Right lobe of liver (tissue), 6 donors: ENCODE measurements around the gene ADGRE1. TPM values are rescaled to one million over a fixed set of nuclear protein-coding genes. Genes with fewer than 3 reads are reported as not detected.

Experiments
- ATAC-seq, 4 donors: fragments of 200-7000 bp; cut with Tn5 transposase; one replicate each; pipeline ENCODE4 v1.9.1; 2020; ENCODE audit warnings: mild to moderate bottlenecking in 4 of 4, moderate library complexity in 4 of 4
- DNase-seq, 3 donors: peaks; one replicate each; pipeline ENCODE4 v3.0.0-alpha.2; 2020
- H3K27ac ChIP-seq, 3 donors: fragments of 200-600 bp; one replicate each; pipeline ENCODE4 v1.8.0; 2022
- H3K27me3 ChIP-seq, 2 donors: fragments of 200-600 bp; one replicate each; pipeline ENCODE4 v1.8.0; 2022
- H3K36me3 ChIP-seq, 4 donors: fragments of 200-600 bp; sonication (generic) in 1 of 4; one replicate each; pipeline versions ENCODE4 v1.5.1 to v1.8.0; 2017 to 2022; ENCODE audit warnings: control low read depth in 1 of 4
- H3K4me1 ChIP-seq, 4 donors: fragments of 200-600 bp; sonication (generic) in 1 of 4; one replicate each; pipeline versions ENCODE4 v1.5.1 to v1.8.0; 2017 to 2022; ENCODE audit warnings: control low read depth in 1 of 4
- H3K4me3 ChIP-seq, 3 donors: fragments of 200-600 bp; one replicate each; pipeline ENCODE4 v1.8.0; 2022
- H3K9me3 ChIP-seq, 4 donors: fragments of 200-600 bp; sonication (generic) in 1 of 4; one replicate each; pipeline versions ENCODE4 v1.5.1 to v1.8.0; 2017 to 2022; ENCODE audit warnings: control low read depth in 1 of 4
- CTCF ChIP-seq, 4 donors: fragments of 200-600 bp in 3 of 4; fragments of 450-650 bp in 1 of 4; IDR thresholded peaks; one replicate each; pipeline versions ENCODE4 v1.5.1 to v1.8.0; 2016 to 2022; ENCODE audit warnings: antibody characterized with exemption in 4 of 4, mild to moderate bottlenecking in 2 of 4
- POLR2A ChIP-seq: fragments of 450-650 bp; IDR thresholded peaks from one replicate; pipeline ENCODE4 v1.6.1; 2017; ENCODE audit warnings: antibody characterized with exemption, mild to moderate bottlenecking
- WGBS: methylation state at CpG from one replicate; pipeline ENCODE4 v1.1.6; 2018; ENCODE audit warnings: low coverage, low lambda C conversion rate; ENCODE audit not compliant: insufficient coverage; ENCODE audit errors: missing lambda C conversion rate; 5-methylcytosine and 5-hydroxymethylcytosine counted together
- intact Hi-C, 2 donors: fragments of 100-400 bp; cut with DNase I; formaldehyde crosslinking; loops; one replicate each; pipeline versions ENCODE4 v1.11.2 to v1.14.1; 2022
- total RNA-seq, 6 experiments: library from RNA; depleted of rRNA in 2 of 6; stranded (reverse); fragments of >200 nt in 2 of 6; fragmentation: NEBNext Ultra II Directional in 3 of 6; extraction: Animal tissue kit (Norgen Biotek cat#: 25700) in 3 of 6; gene quantifications; one replicate each; pipeline versions ENCODE4 v1.1.0 to v1.2.4, GENCODE V29; 2016 to 2023
- donor health status: DM: no; HTN: yes; CAD: no.
- donor health status: DM: no; HTN: no; CAD: no.
- donor health status: DM: no; HTN: no; CAD: no.
- donor health status: DM: no; HTN: yes; CAD: no.
- donor health status: DM: no; HTN: yes; CAD: no.

ADGRE1 gene
- total RNA-seq, 6 experiments from 2014 or later, result 0.18 to 3.3 (median 0.75) TPM

- intact Hi-C loops, result no loop called here
- no peak for DNase-seq
- WGBS, result 10% methylated on average over 2 of the region's 2 CpGs
- ATAC-seq, result no peak
- Histone ChIP-seq H3K9me3 (peaks cover 0 to 2% (median 0%) of the 10 kb centered on the region in 4 donors), H3K27me3 (no peaks in the 10 kb centered on the region), H3K27ac (no peak overlapping the region), H3K36me3 (no peaks in the 10 kb centered on the region), H3K4me1 (no peaks in the 10 kb centered on the region), H3K4me3 (no peak overlapping the region)
- TF ChIP-seq CTCF (IDR thresholded peaks at IDR 0.05) (no peak), POLR2A (no peak)
Measured at GRCh38 chr19:6914321-6914720, 26.9 kb downstream of the ADGRE1 start.

GRCh38 chr19:6916952-6917351 lies 29.6 kb downstream of the ADGRE1 start:
- H3K9me3 ChIP-seq, result peaks cover 0 to 2% (median 0%) of the 10 kb centered on the region in 4 donors
- no peak overlapping the region for H3K27ac ChIP-seq
- no peaks in the 10 kb centered on the region for H3K4me1 ChIP-seq
- H3K27me3 ChIP-seq, result no peaks in the 10 kb centered on the region
- WGBS, result 44% methylated on average over 3 of the region's 3 CpGs
- no peak for TF ChIP-seq CTCF (IDR thresholded peaks at IDR 0.05)
- TF ChIP-seq POLR2A, result no peak
- ATAC-seq (no peak), DNase-seq (no peak)
- H3K36me3 ChIP-seq, result no peaks in the 10 kb centered on the region
- intact Hi-C loops, result no loop called here
- no peak overlapping the region for H3K4me3 ChIP-seq

GRCh38 chr19:6925386-6925785 lies 38.0 kb downstream of the ADGRE1 start:
- H3K27ac ChIP-seq, result no peak overlapping the region
- 62% methylated on average over 7 of the region's 7 CpGs for WGBS

GRCh38 chr19:6925801-6926751 lies 38.7 kb downstream of the ADGRE1 start:
- no peak for DNase-seq
- Histone ChIP-seq H3K27ac (no peak overlapping the region), H3K27me3 (no peaks in the 10 kb centered on the region), H3K4me1 (no peaks in the 10 kb centered on the region), H3K36me3 (no peaks in the 10 kb centered on the region), H3K4me3 (no peak overlapping the region), H3K9me3 (no peaks in the 10 kb centered on the region)
- intact Hi-C loops, result no loop called here
- WGBS, result 57% methylated on average over 13 of the region's 15 CpGs
- no peak for ATAC-seq
- no peak for TF ChIP-seq POLR2A

More at GRCh38 chr19:6925386-6925785, 38.0 kb downstream of the ADGRE1 start:
- no peaks in the 10 kb centered on the region for H3K4me1 ChIP-seq
- no peaks in the 10 kb centered on the region for H3K27me3 ChIP-seq
- H3K36me3 ChIP-seq, result no peaks in the 10 kb centered on the region
- intact Hi-C loops, result no loop called here
- no peak overlapping the region for H3K4me3 ChIP-seq
- H3K9me3 ChIP-seq, result no peaks in the 10 kb centered on the region
- ATAC-seq (no peak), DNase-seq (no peak)
- TF ChIP-seq POLR2A, result no peak
- TF ChIP-seq CTCF (IDR thresholded peaks at IDR 0.05), result no peak

GRCh38 chr19:6930190-6930589 lies 42.8 kb downstream of the ADGRE1 start:
- no peak for DNase-seq
- no peak for ATAC-seq
- no peaks in the 10 kb centered on the region for H3K27me3 ChIP-seq
- no peak overlapping the region for H3K27ac ChIP-seq
- H3K4me3 ChIP-seq, result no peak overlapping the region
- 37% methylated on average over 3 of the region's 3 CpGs for WGBS
- H3K9me3 ChIP-seq, result no peaks in the 10 kb centered on the region
- TF ChIP-seq CTCF (IDR thresholded peaks at IDR 0.05) (no peak), POLR2A (no peak)
- H3K4me1 ChIP-seq, result no peaks in the 10 kb centered on the region
- H3K36me3 ChIP-seq, result no peaks in the 10 kb centered on the region
- intact Hi-C loops, result no loop called here
